H1 (cell line): ENCODE data around the gene PTBP3. TPM values are rescaled to one million over a fixed set of nuclear protein-coding genes. Genes with fewer than 3 reads are reported as not detected.

Source experiments
- CTCF ChIA-PET: fragments of 300-600 bp; sonication (Branson Sonifier 250); formaldehyde crosslinking; loops from one replicate; lab custom pipeline; 2021; ENCODE audit not compliant: partially characterized antibody; lab: Charles Lee
- POLR2A ChIA-PET: fragments of 300-600 bp; sonication (Branson Sonifier 250); formaldehyde crosslinking; loops from one replicate; lab custom pipeline; 2021; ENCODE audit warnings: inconsistent platforms; ENCODE audit not compliant: partially characterized antibody; lab: Charles Lee
- DNase-seq, 2 experiments: peaks; one replicate each; pipeline versions ENCODE4 v3.0.0 to v3.0.0-alpha.2; 2010 to 2022; ENCODE audit warnings: low spot score in 2 of 2, low read depth in 1 of 2, mixed read lengths in 1 of 2
- FAIRE-seq: peaks from 2 replicates; lab custom pipeline; 2011; peaks lifted over from hg19 to GRCh38; lab: Jason Lieb, UNC
- H2AFZ ChIP-seq: 2 replicates; pipeline ENCODE4 v1.8.1; 2012; ENCODE audit warnings: low read length, inconsistent platforms
- H2AK5ac ChIP-seq: 2 replicates; pipeline ENCODE4 v1.6.1; 2013; ENCODE audit warnings: low read depth, low read length
- H2BK120ac ChIP-seq: replicated peaks from 2 replicates; pipeline ENCODE3; 2013; ENCODE audit warnings: low read depth, low read length, inconsistent platforms
- H2BK12ac ChIP-seq: 2 replicates; pipeline ENCODE4 v1.6.1; 2013; ENCODE audit warnings: low read depth, low read length
- H2BK15ac ChIP-seq: 2 replicates; pipeline ENCODE4 v1.6.1; 2013; ENCODE audit warnings: low read length
- H2BK20ac ChIP-seq: 2 replicates; pipeline ENCODE4 v1.6.1; 2013; ENCODE audit warnings: low read length
- H2BK5ac ChIP-seq: 2 replicates; pipeline ENCODE4 v1.6.1; 2013; ENCODE audit warnings: low read depth, low read length
- H3K14ac ChIP-seq: 2 replicates; pipeline ENCODE4 v1.6.1; 2013; ENCODE audit warnings: inconsistent platforms; ENCODE audit not compliant: insufficient read length
- H3K18ac ChIP-seq: 2 replicates; pipeline ENCODE4 v1.6.1; 2013; ENCODE audit warnings: low read length; ENCODE audit errors: extremely low read depth
- H3K23ac ChIP-seq: 2 replicates; pipeline ENCODE4 v1.6.1; 2013; ENCODE audit warnings: inconsistent platforms; ENCODE audit not compliant: insufficient read length
- H3K23me2 ChIP-seq: 2 replicates; pipeline ENCODE4 v1.6.1; 2013; ENCODE audit warnings: low read depth, low read length
- H3K27ac ChIP-seq: 2 replicates; pipeline ENCODE4 v1.6.1; 2011; ENCODE audit warnings: low read depth, low read length, inconsistent platforms
- H3K27me3 ChIP-seq, 4 experiments: replicated peaks in 1 of 4; 1 replicate in 1 of 4; 2 replicates in 3 of 4; pipeline versions ENCODE4 v1.6.1 to v1.8.1; 2011 to 2013; ENCODE audit warnings: low read length in 3 of 4, mild to moderate bottlenecking in 3 of 4, inconsistent platforms in 2 of 4, mixed read lengths in 2 of 4, moderate library complexity in 1 of 4; ENCODE audit not compliant: control insufficient read depth in 3 of 4, insufficient read depth in 3 of 4; ENCODE audit errors: extremely low read depth in 1 of 4
- H3K36me3 ChIP-seq, 4 experiments: 2 replicates each; pipeline versions ENCODE4 v1.6.1 to v1.8.1; 2011 to 2013; ENCODE audit warnings: mild to moderate bottlenecking in 4 of 4, low read length in 3 of 4, moderate library complexity in 2 of 4, control low read depth in 1 of 4, inconsistent platforms in 1 of 4; ENCODE audit not compliant: insufficient read depth in 4 of 4, control insufficient read depth in 2 of 4
- H3K4ac ChIP-seq: replicated peaks from 2 replicates; pipeline ENCODE3; 2013; ENCODE audit warnings: low read length, low read depth, mixed read lengths, inconsistent platforms; ENCODE audit not compliant: insufficient read length
- H3K4me1 ChIP-seq, 4 experiments: replicated peaks in 1 of 4; 1 replicate in 1 of 4; 2 replicates in 3 of 4; pipeline versions ENCODE4 v1.6.1 to v1.8.1; 2011 to 2013; ENCODE audit warnings: low read length in 3 of 4, inconsistent platforms in 2 of 4, mixed read lengths in 1 of 4; ENCODE audit not compliant: insufficient read depth in 4 of 4, control insufficient read depth in 3 of 4
- H3K4me2 ChIP-seq, 2 experiments: 2 replicates each; pipeline versions ENCODE4 v1.6.1 to v1.8.1; 2011 to 2013; ENCODE audit warnings: low read depth in 2 of 2, low read length in 2 of 2, control low read depth in 1 of 2, inconsistent platforms in 1 of 2, mild to moderate bottlenecking in 1 of 2; ENCODE audit not compliant: insufficient read depth in 1 of 2
- H3K4me3 ChIP-seq, 4 experiments: fragments of 200-600, 300-600 bp in 1 of 4; sonication (generic), shearing (Covaris generic), sonication (Bioruptor Twin) in 1 of 4; 2 replicates each; pipeline versions ENCODE4 v1.5.1 to v1.8.1; 2011 to 2016; ENCODE audit warnings: low read length in 4 of 4, low read depth in 3 of 4, control low read depth in 2 of 4, inconsistent platforms in 2 of 4, mild to moderate bottlenecking in 2 of 4, mixed read lengths in 1 of 4, moderate library complexity in 1 of 4; ENCODE audit not compliant: insufficient read depth in 2 of 4; ENCODE audit errors: extremely low read depth in 1 of 4
- H3K56ac ChIP-seq: replicated peaks from 2 replicates; pipeline ENCODE3; 2013; ENCODE audit warnings: low read depth, mild to moderate bottlenecking, mixed read lengths, low read length, inconsistent platforms; ENCODE audit not compliant: insufficient read length
- H3K79me1 ChIP-seq: 2 replicates; pipeline ENCODE4 v1.6.1; 2013; ENCODE audit warnings: low read depth, low read length, control low read depth
- H3K79me2 ChIP-seq, 2 experiments: 2 replicates each; pipeline versions ENCODE4 v1.6.1 to v1.8.1; 2012 to 2013; ENCODE audit warnings: low read length in 2 of 2, mild to moderate bottlenecking in 2 of 2, inconsistent platforms in 1 of 2; ENCODE audit not compliant: insufficient read depth in 2 of 2, control insufficient read depth in 1 of 2
- H3K9ac ChIP-seq, 4 experiments: replicated peaks in 1 of 4; 1 replicate in 1 of 4; 2 replicates in 3 of 4; pipeline versions ENCODE4 v1.6.1 to v1.8.1; 2011 to 2013; ENCODE audit warnings: low read depth in 3 of 4, low read length in 3 of 4, control low read depth in 2 of 4, mild to moderate bottlenecking in 2 of 4, moderate library complexity in 2 of 4, inconsistent platforms in 1 of 4; ENCODE audit errors: extremely low read depth in 1 of 4
- H3K9me3 ChIP-seq, 2 experiments: 2 replicates each; pipeline versions ENCODE4 v1.6.1 to v1.8.1; 2012 to 2013; ENCODE audit warnings: mild to moderate bottlenecking in 2 of 2, moderate library complexity in 2 of 2, control low read depth in 1 of 2, inconsistent platforms in 1 of 2, low read depth in 1 of 2, low read length in 1 of 2, mixed read lengths in 1 of 2; ENCODE audit not compliant: insufficient read depth in 2 of 2
- H4K20me1 ChIP-seq, 2 experiments: replicated peaks in 1 of 2; 2 replicates each; pipeline versions ENCODE3 to v1.8.1; 2011 to 2013; ENCODE audit warnings: inconsistent platforms in 2 of 2, low read length in 2 of 2, mild to moderate bottlenecking in 1 of 2; ENCODE audit not compliant: insufficient read depth in 2 of 2, control insufficient read depth in 1 of 2
- H4K5ac ChIP-seq: 2 replicates; pipeline ENCODE4 v1.6.1; 2013; ENCODE audit warnings: low read length, low read depth, mixed read lengths, inconsistent platforms; ENCODE audit not compliant: insufficient read length
- H4K8ac ChIP-seq: 2 replicates; pipeline ENCODE4 v1.8.0; 2013; ENCODE audit warnings: mild to moderate bottlenecking, moderate library complexity, low read length, inconsistent platforms; ENCODE audit not compliant: insufficient read depth; ENCODE audit errors: extremely low read depth
- H4K91ac ChIP-seq: replicated peaks from 2 replicates; pipeline ENCODE3; 2013; ENCODE audit warnings: low read length, mixed read lengths, inconsistent platforms; ENCODE audit not compliant: insufficient read length
- CHD1 ChIP-seq: IDR thresholded peaks from 2 replicates; pipeline ENCODE4 v1.6.1; 2012; ENCODE audit warnings: low read depth, low read length, improper control_type of control experiment
- CREB1 ChIP-seq: IDR thresholded peaks from 2 replicates; pipeline ENCODE4 v1.6.1; 2012; ENCODE audit warnings: inconsistent platforms
- EGR1 ChIP-seq: IDR thresholded peaks from 2 replicates; pipeline ENCODE4 v1.6.1; 2011; ENCODE audit warnings: low read depth, low read length, borderline replicate concordance
- EP300 ChIP-seq, 2 experiments: IDR thresholded peaks; 1 replicate in 1 of 2; 2 replicates in 1 of 2; pipeline ENCODE4 v1.6.1; 2011 to 2012; ENCODE audit warnings: low read depth in 2 of 2, low read length in 2 of 2, mild to moderate bottlenecking in 2 of 2, borderline replicate concordance in 1 of 2, inconsistent platforms in 1 of 2, moderate library complexity in 1 of 2
- GABPA ChIP-seq: IDR thresholded peaks from 2 replicates; pipeline ENCODE4 v1.6.1; 2011; ENCODE audit warnings: mild to moderate bottlenecking, low read length, moderate library complexity, borderline replicate concordance; ENCODE audit not compliant: insufficient read depth
- NANOG ChIP-seq: IDR thresholded peaks from 2 replicates; pipeline ENCODE4 v1.6.1; 2011; ENCODE audit warnings: low read length, low read depth, mild to moderate bottlenecking, inconsistent platforms; ENCODE audit not compliant: insufficient read depth, poor library complexity, severe bottlenecking
- NRF1 ChIP-seq: IDR thresholded peaks from 2 replicates; pipeline ENCODE4 v1.6.1; 2011; ENCODE audit warnings: mild to moderate bottlenecking, low read depth, low read length, improper control_type of control experiment
- SRF ChIP-seq: IDR thresholded peaks from 2 replicates; pipeline ENCODE4 v1.6.1; 2011; ENCODE audit warnings: mild to moderate bottlenecking, low read depth, low read length, moderate library complexity
- TCF12 ChIP-seq: IDR thresholded peaks from 2 replicates; pipeline ENCODE4 v1.6.1; 2011; ENCODE audit warnings: low read depth, mild to moderate bottlenecking, low read length
- WGBS, 2 experiments: shearing (Covaris generic) in 1 of 2; methylation state at CpG; one replicate each; pipeline versions ENCODE4 v1.1.6 to v1.1.7; 2013 to 2015; ENCODE audit warnings: low lambda C conversion rate in 2 of 2, mixed read lengths in 2 of 2, inconsistent platforms in 1 of 2, low coverage in 1 of 2, missing lambda C conversion rate in 1 of 2; ENCODE audit not compliant: insufficient replicate concordance in 2 of 2, insufficient coverage in 1 of 2, insufficient read length in 1 of 2; ENCODE audit errors: extremely low coverage in 1 of 2, missing lambda C conversion rate in 1 of 2; 5-methylcytosine and 5-hydroxymethylcytosine counted together
- polyA plus RNA-seq, 7 experiments: library from polyadenylated mRNA; depleted of rRNA in 3 of 7; stranded (reverse) in 5 of 7; unstranded in 2 of 7; fragments of >200 nt in 5 of 7; fragments of 200-250 nt in 2 of 7; gene quantifications; 1 replicate in 5 of 7; 2 replicates in 1 of 7; 4 replicates in 1 of 7; pipeline versions ENCODE4 v1.2.1 to v1.2.3, GENCODE V29; 2011 to 2013; ENCODE audit warnings: missing spikeins in 2 of 7, mixed read lengths in 2 of 7
- total RNA-seq: library from RNA; stranded (reverse); fragmentation: NEBNext Ultra II Directional; extraction: Animal tissue kit (Norgen Biotek cat#: 25700); gene quantifications from 2 replicates; pipeline ENCODE4 v1.2.1, GENCODE V29; 2021
- TF ChIP-seq, protein P1 (sequence below), 3 experiments: IDR thresholded peaks; 1 replicate in 2 of 3; 2 replicates in 1 of 3; pipeline versions ENCODE4 v1.5.1 to v1.6.1; 2011; ENCODE audit warnings: low read length in 3 of 3, mild to moderate bottlenecking in 3 of 3, inconsistent platforms in 2 of 3, low read depth in 1 of 3, moderate library complexity in 1 of 3; ENCODE audit not compliant: insufficient read depth in 1 of 3; ENCODE audit errors: control extremely low read depth in 1 of 3

Gene PTBP3
- total and polyA plus RNA-seq, 2 of the 8 experiments (the other 6 are each of a cell fraction or from before 2014, with no cell fraction given), result 51.0 to 124 TPM

DNA sequence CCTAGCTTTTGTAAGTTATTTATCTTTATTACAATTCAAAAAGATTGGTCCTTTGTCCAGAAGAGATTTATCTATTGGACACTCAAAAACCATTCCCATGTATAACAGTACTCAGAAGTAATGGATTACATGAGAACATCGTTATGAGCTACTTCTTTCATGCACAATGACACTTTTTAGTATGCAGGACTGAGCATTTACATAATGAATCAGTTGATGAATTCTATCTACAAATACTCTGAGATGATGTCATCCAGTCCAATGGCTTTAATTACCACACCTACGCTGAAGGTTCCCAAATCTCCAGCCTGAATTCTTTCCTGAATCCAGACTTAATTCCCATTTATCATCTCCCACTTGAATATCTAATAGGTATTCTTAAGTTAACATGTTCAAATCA, 75.3 kb downstream of the PTBP3 start:
- ChIA-PET POLR2A (interaction anchor here (0.9 kb wide), 2 partner anchors 11 to 82 kb away, joined by 3 read pairs; no protein-coding TSS in a partner anchor), CTCF (interaction anchor here (0.7 kb wide), 1 partner anchor 168 kb away, joined by 5 read pairs; no protein-coding TSS in a partner anchor)
- Histone ChIP-seq H3K14ac (no peak overlapping the region), H3K18ac (no peak overlapping the region), H3K9ac (no peak overlapping the region), H3K27me3 (no peaks in the 10 kb centered on the region), H3K9me3 (no peaks in the 10 kb centered on the region), H3K79me2 (no peaks in the 10 kb centered on the region), H3K36me3 (no peaks in the 10 kb centered on the region; a peak in 1 of 8 replicates), H3K27ac (no peak overlapping the region), H4K5ac (no peak overlapping the region), H2BK120ac (no peak overlapping the region), H4K91ac (no peak overlapping the region), H2BK12ac (no peak overlapping the region), H3K56ac (no peak overlapping the region), H2AFZ (no peak overlapping the region), H3K4me2 (no peak overlapping the region), H2BK20ac (no peak overlapping the region), H3K23ac (no peak overlapping the region), H3K4me1 (no peaks in the 10 kb centered on the region), H4K8ac (no peak overlapping the region), H3K4me3 (no peak overlapping the region), H3K79me1 (no peaks in the 10 kb centered on the region), H4K20me1 (no peaks in the 10 kb centered on the region), H2BK5ac (no peak overlapping the region), H2BK15ac (no peak overlapping the region), H3K4ac (no peak overlapping the region), H3K23me2 (no peaks in the 10 kb centered on the region), H2AK5ac (no peak overlapping the region)
- 98% methylated on average over 2 of the region's 2 CpGs; no CpG with 5 or more reads in 1 of the 2 experiments for WGBS, 2 experiments
- FAIRE-seq (no peak), DNase-seq (no peak)
- TF ChIP-seq TCF12 (no peak), NRF1 (no peak), EP300 (IDR thresholded peaks at IDR 0.05; ENCODE audit: borderline replicate concordance in 1 of 2, low read depth in 2 of 2, low read length in 2 of 2) (no peak), SRF (no peak), CHD1 (no peak), CREB1 (no peak), GABPA (no peak), NANOG (no peak), EGR1 (no peak)
- TF ChIP-seq, protein P1, sequence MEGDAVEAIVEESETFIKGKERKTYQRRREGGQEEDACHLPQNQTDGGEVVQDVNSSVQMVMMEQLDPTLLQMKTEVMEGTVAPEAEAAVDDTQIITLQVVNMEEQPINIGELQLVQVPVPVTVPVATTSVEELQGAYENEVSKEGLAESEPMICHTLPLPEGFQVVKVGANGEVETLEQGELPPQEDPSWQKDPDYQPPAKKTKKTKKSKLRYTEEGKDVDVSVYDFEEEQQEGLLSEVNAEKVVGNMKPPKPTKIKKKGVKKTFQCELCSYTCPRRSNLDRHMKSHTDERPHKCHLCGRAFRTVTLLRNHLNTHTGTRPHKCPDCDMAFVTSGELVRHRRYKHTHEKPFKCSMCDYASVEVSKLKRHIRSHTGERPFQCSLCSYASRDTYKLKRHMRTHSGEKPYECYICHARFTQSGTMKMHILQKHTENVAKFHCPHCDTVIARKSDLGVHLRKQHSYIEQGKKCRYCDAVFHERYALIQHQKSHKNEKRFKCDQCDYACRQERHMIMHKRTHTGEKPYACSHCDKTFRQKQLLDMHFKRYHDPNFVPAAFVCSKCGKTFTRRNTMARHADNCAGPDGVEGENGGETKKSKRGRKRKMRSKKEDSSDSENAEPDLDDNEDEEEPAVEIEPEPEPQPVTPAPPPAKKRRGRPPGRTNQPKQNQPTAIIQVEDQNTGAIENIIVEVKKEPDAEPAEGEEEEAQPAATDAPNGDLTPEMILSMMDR (IDR thresholded peaks at IDR 0.05; ENCODE audit: control extremely low read depth in 1 of 3, insufficient read depth in 1 of 3, low read depth in 1 of 3, low read length in 3 of 3), result no peak
